Stimulated activated CD4-positive, alpha-beta T cell treated with anti-CD3 and anti-CD28 coated beads, Interleukin-12 subunit alpha, Interleukin-12 subunit beta, amount 100 ng/mL, for 48 hours (primary cell): Measurements from ENCODE around the gene TPRG1L.

Experiments
- DNase-seq, 3 donors: peaks; one replicate each; pipeline ENCODE4 v3.0.0-alpha.2; 2020; ENCODE audit warnings: low read depth in 2 of 3, low spot score in 1 of 3

Gene TPRG1L

GRCh38 chr1:3660704-3661103 lies 35.9 kb downstream of the TPRG1L start:
- no peak for DNase-seq

- DNase-seq, result no peak
These were observed 36.8 kb downstream of the TPRG1L start for GRCh38 chr1:3661631-3662030.

- DNase-seq, result no peak
These were observed 37.4 kb downstream of the TPRG1L start for GRCh38 chr1:3662080-3662671.

GRCh38 chr1:3663999-3664699 lies 39.3 kb downstream of the TPRG1L start:
- no peak for DNase-seq

GRCh38 chr1:3664700-3665375 lies 40.0 kb downstream of the TPRG1L start:
- DNase-seq, result no peak

GRCh38 chr1:3668148-3668547 lies 43.3 kb downstream of the TPRG1L start:
- no peak for DNase-seq

- no peak for DNase-seq
These were observed 43.9 kb downstream of the TPRG1L start for GRCh38 chr1:3668585-3669300.

GRCh38 chr1:3669421-3669821 lies 44.6 kb downstream of the TPRG1L start:
- no peak for DNase-seq

- DNase-seq, result no peak
These were observed 45.2 kb downstream of the TPRG1L start for GRCh38 chr1:3669971-3670431.

- DNase-seq, result no peak
These were observed 46.0 kb downstream of the TPRG1L start for GRCh38 chr1:3670823-3671265.

- DNase-seq, result no peak
These were observed 46.8 kb downstream of the TPRG1L start for GRCh38 chr1:3671371-3672180.

GRCh38 chr1:3672231-3672970 lies 47.6 kb downstream of the TPRG1L start:
- no peak for DNase-seq

GRCh38 chr1:3672971-3673361 lies 48.2 kb downstream of the TPRG1L start:
- DNase-seq, result no peak

- DNase-seq, result no peak
These were observed 48.7 kb downstream of the TPRG1L start for GRCh38 chr1:3673381-3674099.

- DNase-seq, result no peak
These were observed 49.6 kb downstream of the TPRG1L start for GRCh38 chr1:3674100-3675094.

- DNase-seq, result no peak
These were observed 50.6 kb downstream of the TPRG1L start for GRCh38 chr1:3675436-3675835.

GRCh38 chr1:3676581-3677470 lies 52.0 kb downstream of the TPRG1L start:
- no peak for DNase-seq
